Activated B cell treated with CpG ODN at 0.5 μM for 24 hours (primary cell): ENCODE results near the gene PRL. TPM values are rescaled to one million over a fixed set of nuclear protein-coding genes. Genes with fewer than 3 reads are reported as not detected.

Experiments used
- ATAC-seq: fragments of 200-7000 bp; cut with Tn5 transposase; one replicate; pipeline ENCODE4 v1.10.0; 2021; ENCODE audit warnings: low read depth, mild to moderate bottlenecking, moderate library complexity
- CTCF ChIA-PET: fragments of 350-600 bp; sonication (Branson Sonifier 250); formaldehyde crosslinking; loops from one replicate; lab custom pipeline; 2021; ENCODE audit warnings: antibody characterized with exemption; lab: Charles Lee
- POLR2A ChIA-PET: fragments of 350-600 bp; sonication (Branson Sonifier 250); formaldehyde crosslinking; loops from one replicate; lab custom pipeline; 2021; ENCODE audit warnings: antibody characterized with exemption; lab: Charles Lee
- DNase-seq: peaks from one replicate; pipeline ENCODE4 v3.0.0; 2022
- H3K27ac Mint-ChIP-seq: one replicate; pipeline ENCODE4 v1.8.0; 2020; ENCODE audit warnings: mixed read lengths
- H3K27me3 Mint-ChIP-seq: one replicate; pipeline ENCODE4 v1.8.0; 2021; ENCODE audit warnings: mixed read lengths
- H3K36me3 Mint-ChIP-seq: one replicate; pipeline ENCODE4 v1.8.0; 2021; ENCODE audit warnings: low read depth, mixed read lengths
- H3K4me1 Mint-ChIP-seq: one replicate; pipeline ENCODE4 v1.8.0; 2021; ENCODE audit warnings: mixed read lengths
- H3K4me3 Mint-ChIP-seq: one replicate; pipeline ENCODE4 v1.8.0; 2020; ENCODE audit warnings: mild to moderate bottlenecking, mixed read lengths
- H3K9me3 Mint-ChIP-seq: one replicate; pipeline ENCODE4 v1.8.0; 2020; ENCODE audit warnings: mixed read lengths
- CTCF ChIP-seq: fragments of 200-600 bp; IDR thresholded peaks from one replicate; pipeline ENCODE4 v1.8.0; 2022; ENCODE audit warnings: antibody characterized with exemption, mild to moderate bottlenecking
- intact Hi-C: fragments of 100-400 bp; cut with micrococcal nuclease; formaldehyde crosslinking; loops from one replicate; pipeline ENCODE4 v1.15.1; 2024
- total RNA-seq: library from RNA; stranded (reverse); gene quantifications from 2 replicates; pipeline ENCODE4 v1.2.3, GENCODE V29; 2022

The PRL gene
- total RNA-seq, 1 donor from 2014 or later, result not detected

GRCh38 chr6:22239261-22239921 is 57.4 kb downstream of the PRL start:
- no peak for DNase-seq
- CTCF ChIA-PET, result no interaction called here
- Mint-ChIP-seq H3K27ac (no peak overlapping the region), H3K4me3 (no peak overlapping the region), H3K4me1 (no peaks in the 10 kb centered on the region), H3K9me3 (peaks cover 22% of the 10 kb centered on the region), H3K27me3 (no peaks in the 10 kb centered on the region), H3K36me3 (no peaks in the 10 kb centered on the region)
- POLR2A ChIA-PET, result no interaction called here
- intact Hi-C loops, result no loop called here
- no peak for TF ChIP-seq CTCF
- no peak for ATAC-seq

GRCh38 chr6:22238861-22239260 is 58.0 kb downstream of the PRL start:
- Mint-ChIP-seq H3K27ac (no peak overlapping the region), H3K36me3 (no peaks in the 10 kb centered on the region), H3K27me3 (no peaks in the 10 kb centered on the region), H3K4me1 (no peaks in the 10 kb centered on the region), H3K9me3 (peaks cover 18% of the 10 kb centered on the region), H3K4me3 (no peak overlapping the region)
- intact Hi-C loops, result no loop called here
- DNase-seq (no peak), ATAC-seq (no peak)
- POLR2A ChIA-PET, result no interaction called here
- TF ChIP-seq CTCF, result no peak
- CTCF ChIA-PET, result no interaction called here

GRCh38 chr6:22237526-22237925 is 59.3 kb downstream of the PRL start:
- ChIA-PET POLR2A (no interaction called here), CTCF (no interaction called here)
- Mint-ChIP-seq H3K9me3 (peaks cover 5% of the 10 kb centered on the region), H3K36me3 (no peaks in the 10 kb centered on the region), H3K4me3 (no peak overlapping the region), H3K27ac (no peak overlapping the region), H3K4me1 (no peaks in the 10 kb centered on the region), H3K27me3 (no peaks in the 10 kb centered on the region)
- DNase-seq, result no peak
- no peak for TF ChIP-seq CTCF
- ATAC-seq, result no peak
- intact Hi-C loops, result no loop called here
